Ectodermal cell (in vitro differentiated cells): ENCODE data around the gene ZFAND3.
"Not testable (repeated sequence)": the region's sequence is repeated elsewhere in the genome, so short reads cannot be mapped to it uniquely, and the experiment has no call there.

Experiments
- H3K27ac ChIP-seq: 2 replicates; pipeline ENCODE4 v1.7.0; 2013; ENCODE audit warnings: mild to moderate bottlenecking, low read depth, low read length; ENCODE audit not compliant: insufficient read depth, poor library complexity, severe bottlenecking
- H3K27me3 ChIP-seq: 2 replicates; pipeline ENCODE4 v1.7.0; 2013; ENCODE audit warnings: mild to moderate bottlenecking, low read length; ENCODE audit not compliant: insufficient read depth, control insufficient read depth, poor library complexity, severe bottlenecking
- H3K36me3 ChIP-seq: one replicate; pipeline ENCODE4 v1.7.0; 2013; ENCODE audit warnings: low read length; ENCODE audit not compliant: control insufficient read depth, insufficient read depth
- H3K4me1 ChIP-seq: one replicate; pipeline ENCODE4 v1.7.0; 2013; ENCODE audit warnings: low read length; ENCODE audit not compliant: control insufficient read depth, insufficient read depth
- H3K4me3 ChIP-seq: 2 replicates; pipeline ENCODE4 v1.7.0; 2013; ENCODE audit warnings: low read depth, low read length, control low read depth; ENCODE audit not compliant: insufficient read depth
- H3K9me3 ChIP-seq: 2 replicates; pipeline ENCODE4 v1.7.0; 2013; ENCODE audit warnings: mild to moderate bottlenecking, low read length, moderate library complexity; ENCODE audit not compliant: control insufficient read depth
- WGBS, 2 experiments: methylation state at CpG; one replicate each; pipeline ENCODE4 v1.1.7; 2013; ENCODE audit warnings: missing lambda C conversion rate in 2 of 2; 5-methylcytosine and 5-hydroxymethylcytosine counted together

The ZFAND3 gene

GRCh38 chr6:38049861-38050397, 230.4 kb downstream of the ZFAND3 start:
- not testable (repeated sequence) for H3K4me1 ChIP-seq, H3K27me3 ChIP-seq, H3K36me3 ChIP-seq, H3K4me3 ChIP-seq, H3K27ac ChIP-seq, H3K9me3 ChIP-seq
- WGBS, 2 experiments, result 93 to 95% methylated on average over 7 to 8 of the region's 9 CpGs

GRCh38 chr6:38051819-38052434, 232.4 kb downstream of the ZFAND3 start:
- no peak overlapping the region for H3K4me3 ChIP-seq
- WGBS, 2 experiments, result 94 to 97% methylated on average over 1 of the region's 1 CpG
- H3K27me3 ChIP-seq, result no peaks in the 10 kb centered on the region

GRCh38 chr6:38054527-38055202, 235.1 kb downstream of the ZFAND3 start:
- Histone ChIP-seq H3K4me1 (no peaks in the 10 kb centered on the region), H3K36me3 (no peaks in the 10 kb centered on the region), H3K9me3 (no peaks in the 10 kb centered on the region), H3K27me3 (no peaks in the 10 kb centered on the region), H3K27ac (no peak overlapping the region), H3K4me3 (no peak overlapping the region)
- 94 to 95% methylated on average over 3 to 4 of the region's 4 CpGs for WGBS, 2 experiments

More at GRCh38 chr6:38051819-38052434, 232.4 kb downstream of the ZFAND3 start:
- no peaks in the 10 kb centered on the region for H3K9me3 ChIP-seq
- H3K27ac ChIP-seq, result no peak overlapping the region
- H3K36me3 ChIP-seq, result no peaks in the 10 kb centered on the region
- no peaks in the 10 kb centered on the region for H3K4me1 ChIP-seq

- 92% methylated on average over 1 of the region's 1 CpG; no CpG with 5 or more reads in 1 of the 2 experiments for WGBS, 2 experiments
These were observed 235.7 kb downstream of the ZFAND3 start for GRCh38 chr6:38055203-38055589.

GRCh38 chr6:38056361-38056760, 236.8 kb downstream of the ZFAND3 start:
- no peaks in the 10 kb centered on the region for H3K9me3 ChIP-seq
- no peaks in the 10 kb centered on the region for H3K36me3 ChIP-seq
- no peaks in the 10 kb centered on the region for H3K4me1 ChIP-seq
- H3K27ac ChIP-seq, result no peak overlapping the region
- no peaks in the 10 kb centered on the region for H3K27me3 ChIP-seq
- no peak overlapping the region for H3K4me3 ChIP-seq
- 95% methylated on average over 3 of the region's 3 CpGs for WGBS, 2 experiments

More at GRCh38 chr6:38055203-38055589, 235.7 kb downstream of the ZFAND3 start:
- Histone ChIP-seq H3K36me3 (no peaks in the 10 kb centered on the region), H3K9me3 (no peaks in the 10 kb centered on the region), H3K27ac (no peak overlapping the region), H3K27me3 (no peaks in the 10 kb centered on the region), H3K4me3 (no peak overlapping the region), H3K4me1 (no peaks in the 10 kb centered on the region)

- Histone ChIP-seq H3K27me3 (no peaks in the 10 kb centered on the region), H3K4me1 (no peaks in the 10 kb centered on the region), H3K27ac (no peak overlapping the region), H3K9me3 (no peaks in the 10 kb centered on the region), H3K36me3 (peaks cover 10% of the 10 kb centered on the region), H3K4me3 (no peak overlapping the region)
These were observed 238.5 kb downstream of the ZFAND3 start for GRCh38 chr6:38057994-38058393.

GRCh38 chr6:38062066-38062465, 242.5 kb downstream of the ZFAND3 start:
- no peak overlapping the region for H3K4me3 ChIP-seq
- WGBS, 2 experiments, result 92 to 97% methylated on average over 3 of the region's 3 CpGs
- no peak overlapping the region for H3K27ac ChIP-seq
- no peaks in the 10 kb centered on the region for H3K9me3 ChIP-seq
- H3K36me3 ChIP-seq, result peaks cover 16% of the 10 kb centered on the region
- H3K4me1 ChIP-seq, result no peaks in the 10 kb centered on the region
- no peaks in the 10 kb centered on the region for H3K27me3 ChIP-seq

GRCh38 chr6:38063973-38064372, 244.4 kb downstream of the ZFAND3 start:
- no peaks in the 10 kb centered on the region for H3K27me3 ChIP-seq
- no peak overlapping the region for H3K4me3 ChIP-seq
- no peaks in the 10 kb centered on the region for H3K4me1 ChIP-seq
- H3K9me3 ChIP-seq, result no peaks in the 10 kb centered on the region
- peaks cover 16% of the 10 kb centered on the region for H3K36me3 ChIP-seq
- no peak overlapping the region for H3K27ac ChIP-seq
- 88 to 92% methylated on average over 1 to 3 of the region's 3 CpGs for WGBS, 2 experiments

- no peaks in the 10 kb centered on the region for H3K9me3 ChIP-seq
- WGBS, 2 experiments, result 100% methylated on average over 1 to 2 of the region's 2 CpGs
- H3K4me1 ChIP-seq, result no peaks in the 10 kb centered on the region
- H3K4me3 ChIP-seq, result no peak overlapping the region
- no peaks in the 10 kb centered on the region for H3K27me3 ChIP-seq
- no peak overlapping the region for H3K27ac ChIP-seq
- H3K36me3 ChIP-seq, result peaks cover 16% of the 10 kb centered on the region
These were observed 244.9 kb downstream of the ZFAND3 start for GRCh38 chr6:38064431-38064830.

- no peaks in the 10 kb centered on the region for H3K4me1 ChIP-seq
- H3K27me3 ChIP-seq, result no peaks in the 10 kb centered on the region
- no peak overlapping the region for H3K4me3 ChIP-seq
- H3K9me3 ChIP-seq, result no peaks in the 10 kb centered on the region
- peaks cover 16% of the 10 kb centered on the region for H3K36me3 ChIP-seq
- 91 to 100% methylated on average over 2 of the region's 2 CpGs for WGBS, 2 experiments
- H3K27ac ChIP-seq, result no peak overlapping the region
These were observed 246.3 kb downstream of the ZFAND3 start for GRCh38 chr6:38065734-38066305.
